Endodermal cell (in vitro differentiated cells): Measurements from ENCODE around the gene ZNF595. TPM values are rescaled to one million over a fixed set of nuclear protein-coding genes. Genes with fewer than 3 reads are reported as not detected.
"Not testable (repeated sequence)": the region's sequence is repeated elsewhere in the genome, so short reads cannot be mapped to it uniquely, and the experiment has no call there.

Experiments
- DNase-seq: peaks from one replicate; pipeline ENCODE4 v3.0.0-alpha.2; 2017
- H3K27ac ChIP-seq: 2 replicates; pipeline ENCODE4 v1.5.1; 2013; ENCODE audit warnings: mild to moderate bottlenecking, low read depth, low read length, moderate library complexity
- H3K27me3 ChIP-seq: 2 replicates; pipeline ENCODE4 v1.6.1; 2013; ENCODE audit warnings: mild to moderate bottlenecking, low read length, moderate library complexity; ENCODE audit not compliant: insufficient read depth, control insufficient read depth, poor library complexity, severe bottlenecking
- H3K36me3 ChIP-seq: 2 replicates; pipeline ENCODE4 v1.7.0; 2013; ENCODE audit warnings: mild to moderate bottlenecking, low read length, moderate library complexity; ENCODE audit not compliant: control insufficient read depth, insufficient read depth
- H3K4me1 ChIP-seq: one replicate; pipeline ENCODE4 v1.7.0; 2013; ENCODE audit warnings: low read length; ENCODE audit not compliant: control insufficient read depth, insufficient read depth
- H3K4me3 ChIP-seq: 2 replicates; pipeline ENCODE4 v1.5.1; 2013; ENCODE audit warnings: mild to moderate bottlenecking, low read length, moderate library complexity
- H3K9ac ChIP-seq: 2 replicates; pipeline ENCODE4 v1.6.1; 2013; ENCODE audit warnings: mild to moderate bottlenecking, low read length, moderate library complexity; ENCODE audit not compliant: poor library complexity, severe bottlenecking; ENCODE audit errors: extremely low read depth
- H3K9me3 ChIP-seq: 2 replicates; pipeline ENCODE4 v1.6.1; 2013; ENCODE audit warnings: mild to moderate bottlenecking, low read length, moderate library complexity; ENCODE audit not compliant: control insufficient read depth
- H3K27ac Mint-ChIP-seq: 2 replicates; pipeline ENCODE4 v1.8.0; 2020; ENCODE audit warnings: mixed read lengths
- H3K27me3 Mint-ChIP-seq: 2 replicates; pipeline ENCODE4 v1.8.0; 2021; ENCODE audit warnings: mild to moderate bottlenecking, mixed read lengths; ENCODE audit not compliant: insufficient read depth
- H3K36me3 Mint-ChIP-seq: 2 replicates; pipeline ENCODE4 v1.8.0; 2020; ENCODE audit warnings: low read depth, mixed read lengths
- H3K4me1 Mint-ChIP-seq: 2 replicates; pipeline ENCODE4 v1.8.0; 2020; ENCODE audit warnings: mixed read lengths
- H3K4me3 Mint-ChIP-seq: 2 replicates; pipeline ENCODE4 v1.8.0; 2020; ENCODE audit warnings: mild to moderate bottlenecking, moderate library complexity, mixed read lengths
- H3K9me3 Mint-ChIP-seq: 2 replicates; pipeline ENCODE4 v1.8.0; 2020; ENCODE audit warnings: mild to moderate bottlenecking, mixed read lengths
- WGBS, 2 experiments: methylation state at CpG; one replicate each; pipeline versions ENCODE4 v1.1.5 to v1.1.7; 2013; ENCODE audit warnings: missing lambda C conversion rate in 2 of 2, mixed read lengths in 1 of 2; ENCODE audit not compliant: insufficient coverage in 1 of 2, insufficient read length in 1 of 2; 5-methylcytosine and 5-hydroxymethylcytosine counted together
- total RNA-seq, 2 donors: library from RNA; stranded (reverse); fragmentation: NEBNext Ultra II Directional in 1 of 2; extraction: Animal tissue kit (Norgen Biotek cat#: 25700) in 1 of 2; gene quantifications; 2 replicates in 1 of 2; 3 replicates in 1 of 2; pipeline ENCODE4 v1.2.1, GENCODE V29; 2021
- TF ChIP-seq, protein P1 (sequence below): fragments of 200-600 bp; sonication (generic); conservative IDR thresholded peaks from 2 replicates; pipeline ENCODE4 v1.5.0; 2021; ENCODE audit warnings: antibody characterized with exemption, mild to moderate bottlenecking

The ZNF595 gene
- total RNA-seq, 2 donors from 2014 or later, result 10.7 to 26.7 TPM

DNA sequence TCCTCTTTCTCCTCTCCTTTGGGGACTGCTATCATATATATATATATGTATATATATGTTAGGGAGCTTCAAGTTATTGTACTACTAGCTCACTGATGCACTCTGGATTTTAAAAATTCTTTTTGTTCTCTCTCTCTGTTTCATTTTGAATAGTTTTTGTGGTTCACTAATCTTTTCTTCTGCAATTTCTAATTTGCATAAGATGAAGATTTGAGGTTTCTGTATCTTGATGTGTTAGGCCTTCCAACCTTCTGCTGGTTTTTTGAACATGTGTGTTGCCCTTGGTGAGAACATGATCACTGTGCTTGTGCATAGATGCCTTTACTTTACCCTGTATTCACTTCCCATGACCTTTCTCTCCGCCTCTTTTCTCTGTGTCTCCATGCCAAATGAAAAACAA, 63.4 kb downstream of the ZNF595 start:
- H3K9me3 Mint-ChIP-seq, result peaks cover 73% of the 10 kb centered on the region
- H3K4me1 Mint-ChIP-seq, result no peaks in the 10 kb centered on the region

GRCh38 chr4:120616-121015, 67.5 kb downstream of the ZNF595 start:
- peaks cover 57% of the 10 kb centered on the region for H3K9me3 Mint-ChIP-seq
- Histone ChIP-seq H3K4me1 (no peaks in the 10 kb centered on the region), H3K27ac (no peak overlapping the region), H3K4me3 (no peak overlapping the region), H3K36me3 (no peaks in the 10 kb centered on the region), H3K27me3 (no peaks in the 10 kb centered on the region), H3K9me3 (peaks cover 35% of the 10 kb centered on the region), H3K9ac (no peak overlapping the region)
- WGBS, 2 experiments, result 75 to 83% methylated on average over 2 to 5 of the region's 5 CpGs
- H3K27ac Mint-ChIP-seq, result no peak overlapping the region
- H3K4me1 Mint-ChIP-seq, result peaks cover 2% of the 10 kb centered on the region
- no peak overlapping the region for H3K4me3 Mint-ChIP-seq
- H3K27me3 Mint-ChIP-seq, result peaks cover 15% of the 10 kb centered on the region
- peaks cover 4% of the 10 kb centered on the region for H3K36me3 Mint-ChIP-seq
- TF ChIP-seq, protein P1, sequence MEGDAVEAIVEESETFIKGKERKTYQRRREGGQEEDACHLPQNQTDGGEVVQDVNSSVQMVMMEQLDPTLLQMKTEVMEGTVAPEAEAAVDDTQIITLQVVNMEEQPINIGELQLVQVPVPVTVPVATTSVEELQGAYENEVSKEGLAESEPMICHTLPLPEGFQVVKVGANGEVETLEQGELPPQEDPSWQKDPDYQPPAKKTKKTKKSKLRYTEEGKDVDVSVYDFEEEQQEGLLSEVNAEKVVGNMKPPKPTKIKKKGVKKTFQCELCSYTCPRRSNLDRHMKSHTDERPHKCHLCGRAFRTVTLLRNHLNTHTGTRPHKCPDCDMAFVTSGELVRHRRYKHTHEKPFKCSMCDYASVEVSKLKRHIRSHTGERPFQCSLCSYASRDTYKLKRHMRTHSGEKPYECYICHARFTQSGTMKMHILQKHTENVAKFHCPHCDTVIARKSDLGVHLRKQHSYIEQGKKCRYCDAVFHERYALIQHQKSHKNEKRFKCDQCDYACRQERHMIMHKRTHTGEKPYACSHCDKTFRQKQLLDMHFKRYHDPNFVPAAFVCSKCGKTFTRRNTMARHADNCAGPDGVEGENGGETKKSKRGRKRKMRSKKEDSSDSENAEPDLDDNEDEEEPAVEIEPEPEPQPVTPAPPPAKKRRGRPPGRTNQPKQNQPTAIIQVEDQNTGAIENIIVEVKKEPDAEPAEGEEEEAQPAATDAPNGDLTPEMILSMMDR, result no peak
- no peak for DNase-seq

More for the DNA sequence above, 63.4 kb downstream of the ZNF595 start:
- H3K36me3 Mint-ChIP-seq, result no peaks in the 10 kb centered on the region
- no peak overlapping the region for H3K27ac Mint-ChIP-seq
- Histone ChIP-seq H3K4me3 (no peak overlapping the region), H3K9ac (no peak overlapping the region), H3K9me3 (peaks cover 24% of the 10 kb centered on the region), H3K4me1 (no peaks in the 10 kb centered on the region), H3K36me3 (no peaks in the 10 kb centered on the region), H3K27me3 (no peaks in the 10 kb centered on the region), H3K27ac (no peak overlapping the region)
- no peak overlapping the region for H3K4me3 Mint-ChIP-seq
- 100% methylated on average over 1 of the region's 1 CpG; no CpG with 5 or more reads in 1 of the 2 experiments for WGBS, 2 experiments
- DNase-seq, result no peak
- peaks cover 14% of the 10 kb centered on the region for H3K27me3 Mint-ChIP-seq
- TF ChIP-seq, protein P1, result no peak

DNA sequence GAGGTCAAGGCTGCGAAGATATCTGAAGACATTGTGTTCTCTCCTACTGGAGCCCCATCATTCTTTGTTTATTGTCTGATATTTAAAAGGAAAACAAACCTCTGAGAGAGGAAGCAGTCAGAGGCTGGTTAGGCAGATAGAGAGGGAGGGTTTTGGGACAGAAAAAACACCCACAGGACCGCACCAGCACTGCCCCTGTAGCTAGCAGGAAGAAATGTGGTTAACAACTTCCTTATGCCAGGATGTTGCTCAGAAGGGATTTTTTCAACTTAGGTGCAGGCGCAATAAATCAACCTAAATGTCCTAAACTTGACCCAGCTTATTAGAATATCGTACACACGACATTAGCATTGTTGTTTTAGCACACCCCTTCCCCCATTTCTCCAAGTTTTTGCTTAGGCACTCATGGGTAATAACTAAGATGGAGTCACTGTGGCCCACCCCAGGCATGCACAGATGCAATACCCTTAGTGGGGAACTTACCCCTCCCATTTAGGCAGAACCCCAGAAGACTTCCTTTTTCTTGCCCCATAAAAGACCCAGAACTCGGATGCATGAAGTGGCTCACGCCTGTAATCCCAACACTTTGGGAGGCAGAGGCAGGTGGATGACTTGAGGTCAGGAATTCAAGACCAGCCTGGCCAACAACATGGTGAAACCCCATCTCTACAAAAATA, 68.4 kb downstream of the ZNF595 start:
- H3K27ac Mint-ChIP-seq, result no peak overlapping the region

DNA sequence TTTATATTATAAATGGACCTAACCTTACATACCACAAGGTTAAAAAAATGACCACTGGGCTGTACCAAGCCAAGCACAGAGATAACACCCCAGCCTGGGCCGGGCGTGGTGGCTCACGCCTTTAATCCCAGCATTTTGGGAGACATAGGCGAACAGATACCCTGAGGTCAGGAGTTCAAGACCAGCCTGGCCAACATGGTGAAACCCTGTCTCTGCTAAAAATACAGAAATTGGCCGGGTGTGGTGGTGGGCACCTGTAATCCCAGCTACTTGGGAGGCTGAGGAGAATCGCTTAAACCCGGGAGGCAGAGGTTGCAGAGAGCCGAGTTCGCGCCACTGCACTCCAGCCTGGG, 70.8 kb downstream of the ZNF595 start:
- H3K27ac ChIP-seq, DNase-seq, H3K4me1 Mint-ChIP-seq, H3K27me3 Mint-ChIP-seq, H3K4me1 ChIP-seq, H3K27ac Mint-ChIP-seq, H3K27me3 ChIP-seq, H3K9ac ChIP-seq: not testable (repeated sequence)
- Histone ChIP-seq H3K9me3 (peaks cover 53% of the 10 kb centered on the region), H3K36me3 (peaks cover 31% of the 10 kb centered on the region), H3K4me3 (peak overlapping the region; percentile 95)
- peaks cover 16% of the 10 kb centered on the region for H3K36me3 Mint-ChIP-seq
- 34 to 45% methylated on average over 8 to 10 of the region's 10 CpGs for WGBS, 2 experiments
- H3K4me3 Mint-ChIP-seq, result peak overlapping the region; percentile 97
- H3K9me3 Mint-ChIP-seq, result peaks cover 42% of the 10 kb centered on the region

More for the DNA sequence above, 68.4 kb downstream of the ZNF595 start:
- H3K4me1 ChIP-seq, result peaks cover 2% of the 10 kb centered on the region
- TF ChIP-seq, protein P1, result no peak
- Mint-ChIP-seq H3K4me3 (no peak overlapping the region), H3K27me3 (peaks cover 15% of the 10 kb centered on the region), H3K9me3 (peaks cover 56% of the 10 kb centered on the region), H3K4me1 (peaks cover 7% of the 10 kb centered on the region), H3K36me3 (peaks cover 13% of the 10 kb centered on the region)
- peaks cover 40% of the 10 kb centered on the region for H3K9me3 ChIP-seq
- no peak overlapping the region for H3K27ac ChIP-seq
- peaks cover 7% of the 10 kb centered on the region for H3K36me3 ChIP-seq
- 89 to 92% methylated on average over 6 to 7 of the region's 7 CpGs for WGBS, 2 experiments
- no peak overlapping the region for H3K9ac ChIP-seq
- H3K27me3 ChIP-seq, result no peaks in the 10 kb centered on the region
- DNase-seq, result no peak
- H3K4me3 ChIP-seq, result no peak overlapping the region
